ENCODE data around the gene CDON. TPM values are rescaled to one million over a fixed set of nuclear protein-coding genes. Genes with fewer than 3 reads are reported as not detected.

Gene CDON
- total and polyA plus RNA-seq, 12 donors: 1.4 to 17.1 (median 8.9) TPM

- Histone ChIP-seq H3K9me3 (no peaks in the 10 kb centered on the region), H3K4me1 (peaks cover 3 to 18% (median 11%) of the 10 kb centered on the region in 9 donors), H3K27me3 (no peaks in the 10 kb centered on the region), H3K27ac (no peak overlapping the region), H3K4me3 (no peak overlapping the region), H3K36me3 (no peaks in the 10 kb centered on the region)
- intact Hi-C loops (cut with DNase I): no loop called here
- no peak for ATAC-seq
- 82 to 87% methylated on average over 6 of the region's 6 CpGs for WGBS, 2 donors
- TF ChIP-seq CTCF (IDR thresholded peaks at IDR 0.05): no peak
- DNase-seq: no peak
These were observed 41.8 kb upstream of the CDON start for GRCh38 chr11:126104420-126104819.

DNA sequence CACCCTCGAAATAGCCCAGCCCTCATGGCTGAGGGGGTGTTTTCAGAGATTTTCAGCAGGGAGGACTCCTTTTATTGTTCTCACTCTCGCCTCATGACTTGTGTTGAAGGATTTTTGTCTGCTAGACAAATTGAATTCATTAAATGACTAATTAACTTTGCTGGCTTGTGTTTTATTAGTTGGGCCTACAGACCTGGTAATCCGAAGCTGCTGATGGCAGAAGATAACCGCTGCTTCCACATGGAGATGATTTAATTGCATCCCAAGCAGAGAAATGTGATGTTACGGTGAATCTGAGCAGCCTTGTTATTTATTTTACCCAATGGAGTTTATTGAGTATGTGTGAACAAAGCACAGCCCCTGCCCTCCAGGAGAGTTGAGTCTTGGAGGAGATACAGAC lies 40.5 kb upstream of the CDON start:
- ATAC-seq: no peak
- no peaks in the 10 kb centered on the region for H3K36me3 ChIP-seq
- peaks cover 3 to 18% (median 11%) of the 10 kb centered on the region in 9 donors for H3K4me1 ChIP-seq
- intact Hi-C loops (cut with DNase I): no loop called here
- no peaks in the 10 kb centered on the region for H3K27me3 ChIP-seq
- no peaks in the 10 kb centered on the region for H3K9me3 ChIP-seq
- no peak for DNase-seq
- H3K4me3 ChIP-seq: no peak overlapping the region
- H3K27ac ChIP-seq: no peak overlapping the region
- no peak for TF ChIP-seq CTCF (IDR thresholded peaks at IDR 0.05)
- 96% methylated on average over 5 of the region's 5 CpGs for WGBS, 2 donors

DNA sequence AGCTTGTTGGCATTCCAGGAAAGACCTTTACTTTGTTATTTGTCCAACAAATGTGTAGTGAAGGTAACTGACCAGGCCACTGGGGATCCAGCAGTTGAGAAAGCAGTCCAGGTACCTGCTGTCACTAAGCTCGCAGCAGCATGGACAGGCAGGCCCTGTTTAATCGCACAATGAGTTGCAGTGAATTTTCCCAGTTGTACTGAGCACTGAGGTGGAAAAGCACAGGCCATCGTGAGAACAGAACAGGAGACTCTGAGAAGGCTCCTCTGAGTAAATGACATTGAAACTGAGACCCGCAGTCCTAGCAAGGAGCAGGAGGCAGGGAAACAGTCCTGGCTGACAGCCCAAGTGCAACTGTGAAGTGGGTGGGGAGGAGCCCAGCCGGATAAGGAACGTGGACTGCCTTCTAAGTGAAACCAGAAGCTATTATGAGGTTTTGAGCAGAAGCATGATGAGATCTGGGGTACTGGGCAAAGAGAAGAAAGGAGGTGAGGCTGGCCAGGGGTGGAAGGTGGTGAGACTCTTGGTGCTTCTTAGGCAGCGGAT lies 39.8 kb upstream of the CDON start:
- H3K4me3 ChIP-seq: no peak overlapping the region
- no peaks in the 10 kb centered on the region for H3K27me3 ChIP-seq
- intact Hi-C loops (cut with DNase I): no loop called here
- WGBS, 2 donors: 31 to 34% methylated on average over 7 of the region's 7 CpGs
- no peak overlapping the region for H3K27ac ChIP-seq
- no peaks in the 10 kb centered on the region for H3K36me3 ChIP-seq
- no peak for TF ChIP-seq CTCF (IDR thresholded peaks at IDR 0.05)
- peak; percentile 33 to 49 for DNase-seq
- ATAC-seq: peak; percentile 19 to 73 (median 47)
- H3K9me3 ChIP-seq: no peaks in the 10 kb centered on the region
- H3K4me1 ChIP-seq: peaks cover 3 to 18% (median 11%) of the 10 kb centered on the region in 9 donors

GRCh38 chr11:126101930-126102283 lies 39.2 kb upstream of the CDON start:
- intact Hi-C loops (cut with DNase I): no loop called here
- no peak for TF ChIP-seq CTCF (IDR thresholded peaks at IDR 0.05)
- 87 to 93% methylated on average over 5 of the region's 5 CpGs for WGBS, 2 donors

More at GRCh38 chr11:126101930-126102283, 39.2 kb upstream of the CDON start:
- Histone ChIP-seq H3K4me1 (peaks cover 3 to 18% (median 11%) of the 10 kb centered on the region in 9 donors), H3K27me3 (no peaks in the 10 kb centered on the region), H3K27ac (no peak overlapping the region), H3K9me3 (no peaks in the 10 kb centered on the region), H3K4me3 (no peak overlapping the region), H3K36me3 (no peaks in the 10 kb centered on the region)
- DNase-seq (no peak), ATAC-seq (no peak)

All from heart right ventricle (tissue), 16 donors.